NCI-H2081 (cell line): ENCODE data around the gene EFTUD2.

Experiments
- DNase-seq, 2 experiments: peaks; one replicate each; lab custom pipeline; 2025; lab: John Stamatoyannopoulos, UW

Gene EFTUD2

DNA sequence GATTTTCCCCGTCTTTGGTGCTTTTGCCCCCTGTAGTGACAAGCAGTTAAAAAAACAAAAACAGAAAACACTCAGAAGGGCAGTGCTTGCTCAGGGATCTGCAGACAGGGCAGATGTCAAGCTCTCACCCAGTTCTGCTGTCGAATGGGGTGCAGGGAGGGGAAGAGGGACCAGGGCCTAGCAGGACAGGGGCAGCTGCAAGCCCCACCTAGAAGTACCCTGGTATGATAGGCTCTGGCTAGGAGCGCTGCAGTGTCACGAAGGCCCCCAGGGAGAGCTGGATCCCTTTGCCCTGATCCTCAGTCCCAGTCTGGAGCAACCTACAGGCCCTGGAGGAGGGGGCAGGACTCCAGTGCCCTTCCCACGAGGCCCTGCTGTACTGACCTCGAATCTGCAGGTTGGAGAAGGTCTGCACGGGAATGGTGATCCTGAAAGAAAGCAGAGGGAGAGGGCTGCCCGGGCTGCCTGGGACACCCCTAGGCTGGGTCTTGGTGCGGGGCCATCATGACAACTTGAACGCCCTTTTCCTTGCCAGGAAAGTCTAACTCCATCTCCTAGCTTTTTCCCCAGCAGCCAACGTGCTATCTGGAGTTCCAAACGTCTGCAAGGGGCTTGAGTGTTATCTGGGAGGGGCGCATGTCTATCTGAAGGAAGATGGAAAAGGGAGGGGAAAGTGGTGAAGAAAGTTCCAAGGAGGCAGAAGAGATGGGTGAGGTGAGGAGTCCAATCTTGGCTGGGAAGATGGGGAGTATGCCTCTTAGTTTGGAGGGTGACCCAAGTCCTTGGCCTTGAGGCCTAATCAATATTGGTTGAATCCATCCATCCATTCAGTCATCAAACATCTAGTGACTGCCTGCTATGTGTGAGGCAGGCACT is 11.2 kb upstream of the EFTUD2 start:
- no peak for DNase-seq

DNA sequence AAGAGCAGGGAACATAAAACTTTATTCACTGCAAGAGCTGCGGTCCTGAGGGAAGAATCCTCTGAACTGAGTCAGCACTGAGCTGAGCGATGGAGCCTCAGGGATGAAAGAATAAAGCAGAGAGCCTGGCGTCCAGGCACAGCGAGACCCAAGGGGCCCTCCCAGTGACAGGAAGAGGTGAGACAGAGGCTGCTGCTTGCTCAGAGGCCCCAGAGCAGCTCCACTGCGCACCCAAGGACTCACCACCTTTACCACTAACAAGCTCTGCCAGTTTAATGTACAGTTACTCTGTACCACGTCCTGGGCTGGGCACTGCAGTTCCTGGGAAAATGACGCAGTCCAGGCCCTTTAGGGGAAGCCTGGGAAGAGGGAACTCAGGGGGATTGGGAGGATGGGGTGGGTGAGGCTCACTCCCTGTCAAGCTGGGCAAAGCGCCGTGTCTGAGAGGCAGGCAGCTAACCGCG is 10.5 kb upstream of the EFTUD2 start:
- no peak for DNase-seq

DNA sequence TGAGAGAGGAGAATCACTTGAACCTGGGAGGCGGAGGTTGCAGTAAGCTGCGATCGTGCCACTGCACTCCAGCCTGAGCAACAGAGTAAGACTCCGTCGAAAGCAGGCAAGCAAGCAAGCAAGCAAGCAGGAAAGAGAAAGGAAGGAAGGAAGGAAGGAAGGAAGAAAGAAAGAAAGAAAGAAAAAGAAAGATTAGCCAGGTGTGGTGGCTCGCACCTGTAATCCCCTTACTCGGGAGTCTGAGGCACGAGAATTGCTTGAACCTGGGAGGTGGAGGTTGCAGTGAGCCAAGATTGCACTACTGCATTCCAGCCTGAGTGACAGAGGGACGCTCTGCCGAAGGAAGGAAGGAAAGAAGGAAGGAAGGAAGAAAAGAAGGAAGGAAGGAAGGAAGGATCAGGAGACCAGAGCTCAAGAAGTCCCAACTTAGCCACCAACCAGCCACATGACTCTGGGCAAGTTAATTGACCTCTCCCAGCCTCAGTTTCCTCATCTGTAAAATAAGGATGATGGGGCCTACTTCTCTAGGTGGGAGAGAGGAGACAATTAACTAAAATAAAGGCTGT is 9.6 kb upstream of the EFTUD2 start:
- no peak for DNase-seq

DNA sequence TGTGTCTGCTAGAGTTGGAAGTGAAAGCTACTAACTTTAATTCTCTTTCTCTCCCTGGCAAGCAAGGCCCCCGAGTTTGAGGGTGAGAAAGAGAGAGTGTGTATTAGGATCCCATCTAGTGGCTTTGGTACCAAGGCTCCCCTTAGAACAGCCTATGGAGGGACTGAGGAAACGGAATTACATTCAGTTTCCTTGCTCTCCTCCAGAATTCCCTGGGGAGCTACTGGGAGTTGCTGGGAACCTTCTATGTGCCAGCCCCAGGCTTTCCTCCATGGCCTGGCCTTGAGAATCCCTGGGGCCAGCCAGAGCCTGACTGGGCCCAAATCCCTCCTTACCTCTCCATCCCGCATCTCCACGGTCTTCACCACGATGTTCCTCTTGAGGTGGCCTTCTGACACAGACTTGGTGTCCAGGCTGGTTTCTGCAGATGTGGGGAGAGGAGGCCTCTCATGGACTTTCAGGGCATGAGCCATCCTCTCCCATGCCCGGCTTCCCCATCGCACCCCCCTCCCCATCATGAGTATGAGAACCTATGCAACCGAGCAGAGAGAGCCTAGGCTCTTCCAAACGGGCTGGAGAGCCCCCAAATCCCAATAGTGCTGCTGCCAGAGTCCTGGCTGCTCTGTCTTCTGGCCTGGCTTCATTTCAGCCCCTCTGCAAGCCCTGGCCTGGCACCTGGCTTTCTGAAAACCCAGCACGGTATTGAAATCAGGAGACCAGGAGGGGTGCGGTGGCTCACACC is 8.7 kb upstream of the EFTUD2 start:
- DNase-seq = no peak

DNA sequence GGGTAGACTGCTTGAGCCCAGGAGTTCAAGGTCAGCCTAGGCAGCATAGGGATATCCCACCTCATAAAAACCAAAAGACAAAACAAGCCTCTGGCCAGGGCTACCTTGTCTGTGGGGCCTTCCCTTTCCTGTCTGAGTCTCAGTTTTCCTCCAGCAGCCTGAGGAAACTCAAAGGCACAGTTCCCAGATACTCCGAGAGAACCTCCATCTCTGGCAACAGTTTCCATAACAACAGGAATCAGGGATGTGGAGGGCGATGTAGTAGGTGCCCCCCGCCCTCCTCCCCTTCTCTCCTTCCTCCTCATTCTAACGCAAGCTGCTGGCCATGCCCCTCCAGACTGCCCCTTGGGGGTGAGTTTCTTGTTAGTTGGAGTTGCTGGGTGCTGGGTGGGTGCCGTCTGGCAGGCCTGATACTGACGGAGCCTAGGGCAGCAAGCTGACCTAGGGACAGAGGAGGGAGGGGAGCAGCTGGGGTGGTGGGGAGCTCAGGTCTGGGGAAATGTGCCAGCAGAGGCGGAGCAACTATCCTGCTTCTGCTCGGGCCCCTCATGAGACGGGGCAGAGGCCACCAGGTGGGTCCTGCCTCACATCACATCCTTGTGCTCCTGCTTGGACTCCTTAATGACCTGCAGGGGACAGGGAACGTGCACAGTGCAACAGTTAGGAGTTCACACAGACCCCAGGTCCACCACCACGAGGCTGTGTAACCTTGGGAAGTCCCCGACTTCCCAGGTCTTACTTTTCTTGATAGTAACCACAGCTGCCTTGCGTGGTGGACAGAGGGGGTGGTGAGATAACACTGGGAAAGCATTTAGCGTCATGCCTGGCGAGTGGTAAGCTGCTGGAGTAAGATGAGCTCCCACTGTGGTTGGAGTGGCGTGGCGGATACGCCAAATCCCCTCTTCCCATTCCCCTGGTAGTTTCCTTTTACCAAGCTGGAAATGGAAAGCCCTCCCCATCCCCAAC is 7.8 kb upstream of the EFTUD2 start:
- no peak for DNase-seq

DNA sequence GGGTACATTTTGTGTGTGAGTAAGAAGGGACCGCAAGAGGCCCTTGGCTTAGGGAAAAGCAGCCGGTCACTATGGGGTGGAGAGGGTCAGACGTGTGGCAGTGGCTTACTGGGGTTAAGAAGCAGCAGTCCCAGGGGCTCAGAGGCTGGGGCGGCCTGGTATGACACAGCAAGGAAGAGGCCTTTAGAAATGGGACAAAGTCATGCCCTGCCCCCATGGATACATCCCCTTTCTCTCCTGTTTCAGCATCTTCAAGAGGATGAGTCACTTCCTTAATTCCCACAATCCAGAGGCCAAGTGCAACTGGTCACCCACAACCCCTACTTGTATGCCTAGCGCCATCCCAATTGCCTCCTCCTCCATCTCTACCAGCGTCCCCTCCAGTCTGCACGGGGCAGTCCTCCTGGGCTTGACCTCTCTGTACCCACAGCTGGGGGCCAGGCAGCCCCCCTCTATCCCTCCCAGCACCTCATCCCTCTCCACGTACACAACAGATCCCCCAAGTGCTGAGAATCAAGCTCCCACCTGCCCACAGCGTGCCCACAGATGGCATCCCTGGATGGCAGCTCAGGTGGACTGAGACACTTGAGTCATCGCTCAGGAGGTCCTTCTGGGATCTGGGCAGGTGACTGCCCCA is 6.9 kb upstream of the EFTUD2 start:
- DNase-seq = no peak

DNA sequence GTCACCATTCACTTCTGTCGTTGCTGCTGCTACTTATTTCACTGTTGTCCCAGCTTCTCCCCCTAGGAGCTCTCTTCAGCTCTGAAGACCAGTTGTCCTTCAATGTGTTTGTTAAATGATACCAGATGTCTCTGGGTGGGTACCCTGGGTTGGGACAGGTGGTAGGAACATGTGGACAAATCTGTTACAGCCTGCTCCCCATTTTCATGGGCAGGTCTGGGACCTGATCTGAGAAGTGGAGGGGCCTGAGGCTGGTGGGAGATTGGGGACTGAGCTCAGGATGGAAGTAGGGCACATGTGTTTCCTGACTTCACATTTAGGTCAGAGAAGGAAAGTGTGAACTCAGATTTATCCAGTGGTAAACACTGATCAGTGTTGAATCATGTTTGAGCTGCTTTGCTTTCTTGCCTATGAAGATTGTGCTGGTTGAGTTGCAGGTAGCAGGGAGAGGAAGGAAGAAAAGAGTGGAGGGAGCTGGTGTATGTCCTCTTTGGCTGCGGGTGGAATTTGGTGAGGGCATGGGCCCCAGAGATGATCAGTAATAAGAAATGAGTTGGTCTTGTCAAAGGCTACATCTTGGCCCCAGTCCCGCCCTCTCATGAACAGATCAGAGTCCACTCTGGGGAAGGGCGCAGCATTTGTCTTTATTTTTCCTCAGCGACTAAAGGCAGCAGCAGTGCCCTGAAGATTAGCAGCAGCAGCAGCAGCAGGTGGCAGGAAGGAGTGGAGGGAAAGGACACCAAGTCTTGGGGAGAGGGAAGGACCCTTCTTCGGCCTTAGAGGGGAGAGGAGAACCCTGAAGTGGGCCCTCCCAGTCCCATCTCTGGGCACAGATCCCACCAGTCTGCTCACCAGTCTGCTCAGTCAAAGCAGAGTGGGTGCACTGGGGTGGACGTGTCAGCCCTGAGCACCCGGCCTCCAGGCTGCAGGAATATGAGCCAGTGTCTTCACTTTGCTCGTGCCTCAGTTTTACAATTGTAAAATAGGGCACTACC is 6.1 kb upstream of the EFTUD2 start:
- DNase-seq = no peak

DNA sequence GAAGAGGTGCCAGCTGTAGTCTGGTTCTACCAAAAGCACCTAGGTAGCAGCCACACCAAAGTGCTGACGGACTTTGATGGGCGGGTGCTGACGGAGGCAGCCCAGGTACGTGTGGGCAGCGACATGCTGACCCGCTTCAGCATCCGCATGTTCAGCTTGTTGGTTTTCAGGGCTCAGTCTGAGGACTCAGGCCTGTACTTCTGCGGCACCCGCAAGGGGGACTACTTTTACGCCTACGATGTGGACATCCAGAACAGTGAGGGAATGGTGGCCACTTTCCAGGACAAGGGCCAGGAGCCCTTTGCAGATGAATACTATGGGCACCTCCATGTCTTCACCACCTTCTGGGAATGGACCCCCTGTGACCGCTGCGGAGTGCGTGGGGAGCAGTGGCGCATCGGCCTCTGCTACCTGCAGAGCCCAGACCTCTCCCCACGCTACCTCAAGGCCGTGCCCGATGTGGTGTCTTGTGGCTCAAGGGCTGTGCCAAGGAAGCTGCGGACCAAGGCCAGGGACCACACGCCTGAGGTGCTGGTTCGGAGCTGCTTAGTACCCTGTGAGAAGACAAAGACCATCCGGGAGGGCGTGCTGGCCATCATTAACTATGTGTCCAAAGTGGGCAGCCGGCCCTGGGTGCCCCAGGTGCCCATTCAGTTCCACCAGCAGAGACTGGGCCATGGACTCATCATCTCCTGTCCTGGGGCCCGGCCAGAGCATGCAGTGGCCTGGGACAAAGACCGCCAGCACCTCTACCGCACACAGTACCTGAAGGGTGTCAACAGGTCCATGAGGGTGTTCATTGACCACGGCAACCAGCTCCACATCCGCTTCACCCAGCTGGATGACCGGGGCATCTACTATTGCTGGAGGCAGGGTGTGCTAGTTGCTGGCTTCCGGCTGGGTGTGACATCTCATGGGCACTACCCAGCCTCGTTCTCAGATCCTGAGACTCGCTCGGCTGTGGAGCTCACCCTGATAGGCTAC is 5.0 kb upstream of the EFTUD2 start:
- DNase-seq = no peak

DNA sequence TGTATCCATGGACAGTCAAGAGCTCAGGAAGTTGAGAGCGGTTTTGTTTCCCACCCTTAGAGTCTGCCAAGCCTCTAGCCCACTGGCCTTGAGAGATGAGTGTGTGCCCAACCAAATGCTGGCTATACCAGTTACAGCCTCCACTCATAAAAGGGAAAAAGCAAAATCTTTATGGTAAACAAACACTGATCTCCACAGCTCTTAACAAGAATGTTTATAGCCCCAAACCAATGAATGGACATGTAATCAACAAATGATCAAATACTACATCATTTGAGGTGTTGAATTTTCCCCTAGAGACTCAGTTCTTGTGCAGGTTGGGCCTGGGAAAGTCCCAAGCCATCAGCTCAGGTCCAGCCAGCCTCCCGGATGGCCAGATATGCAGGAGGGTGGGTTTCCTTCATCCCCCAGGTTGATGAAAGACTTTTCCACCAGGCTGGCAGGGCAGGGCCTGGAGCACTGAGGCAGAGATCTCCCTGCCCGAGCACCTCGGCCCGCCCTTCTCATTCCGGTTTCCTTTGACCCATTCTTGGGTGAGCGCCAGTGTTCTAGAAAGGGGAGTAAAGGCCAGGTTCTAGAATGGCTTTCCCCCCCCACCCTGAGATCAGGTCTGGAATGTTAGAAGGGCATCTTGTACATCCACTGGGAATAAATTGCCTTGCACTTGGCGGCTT is 3.9 kb upstream of the EFTUD2 start:
- no peak for DNase-seq

DNA sequence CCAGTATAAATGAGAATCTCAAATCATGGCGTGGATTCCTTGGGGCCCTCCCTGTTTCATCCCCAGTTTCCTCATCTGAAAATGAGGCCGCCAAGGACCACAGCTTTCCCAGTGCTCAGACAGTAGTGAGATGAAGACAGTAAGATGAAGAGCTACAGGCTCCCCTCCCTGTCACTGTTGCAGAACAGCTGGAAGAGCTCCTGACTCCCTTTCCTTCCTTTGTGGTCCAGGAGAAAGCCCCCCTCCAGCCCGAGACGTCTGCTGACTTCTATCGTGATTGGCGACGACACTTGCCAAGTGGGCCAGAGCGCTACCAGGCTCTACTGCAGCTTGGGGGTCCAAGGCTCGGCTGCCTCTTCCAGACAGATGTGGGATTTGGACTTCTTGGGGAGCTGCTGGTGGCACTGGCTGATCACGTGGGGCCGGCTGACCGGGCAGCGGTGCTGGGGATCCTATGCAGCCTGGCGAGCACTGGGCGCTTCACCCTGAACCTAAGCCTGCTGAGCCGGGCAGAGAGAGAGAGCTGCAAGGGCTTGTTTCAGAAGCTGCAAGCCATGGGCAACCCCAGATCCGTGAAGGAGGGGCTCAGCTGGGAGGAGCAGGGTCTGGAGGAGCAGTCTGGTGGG is 3.0 kb upstream of the EFTUD2 start:
- no peak for DNase-seq

DNA sequence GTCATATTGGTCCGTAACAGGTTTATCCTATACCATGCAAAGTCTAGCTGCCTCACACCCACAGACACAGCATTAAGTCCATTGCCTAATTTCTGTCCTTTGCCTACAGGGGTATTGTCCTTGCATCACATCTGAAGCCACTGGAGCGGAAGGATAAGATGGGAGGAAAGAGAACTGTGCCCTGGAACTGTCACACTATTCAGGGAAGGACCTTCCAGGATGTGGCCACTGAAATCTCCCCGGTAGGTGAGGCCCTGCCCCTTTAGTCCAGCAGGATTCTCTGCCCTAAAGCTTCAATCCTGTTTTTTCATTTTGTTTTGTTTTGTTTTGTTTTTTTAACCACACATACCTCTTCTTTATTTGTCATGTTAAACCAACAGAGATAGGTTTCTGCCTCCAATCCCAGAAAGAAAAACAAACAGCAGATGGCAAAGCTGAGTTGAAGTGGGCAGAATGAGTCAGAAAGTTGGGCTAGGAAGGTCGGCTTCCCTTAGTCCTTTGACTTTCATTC is 2.2 kb upstream of the EFTUD2 start:
- DNase-seq = no peak

DNA sequence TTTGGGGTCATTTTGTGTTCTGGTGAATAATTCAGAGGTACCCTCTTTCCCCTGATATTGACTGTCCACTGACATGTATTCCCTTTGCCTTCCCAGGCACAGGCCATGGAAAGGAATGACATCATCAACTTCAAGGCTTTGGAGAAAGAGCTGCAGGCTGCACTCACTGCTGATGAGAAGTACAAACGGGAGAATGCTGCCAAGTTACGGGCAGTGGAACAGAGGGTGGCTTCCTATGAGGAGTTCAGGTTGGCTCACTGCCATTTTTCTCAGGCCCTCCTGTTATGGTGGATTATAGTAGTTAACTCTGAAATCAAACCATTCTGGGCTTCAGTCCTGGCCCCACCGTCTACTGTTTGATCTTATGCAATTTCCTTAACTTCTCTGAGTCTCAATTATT is 1.6 kb upstream of the EFTUD2 start:
- DNase-seq = peak in 1 of 2 experiments; percentile 50

DNA sequence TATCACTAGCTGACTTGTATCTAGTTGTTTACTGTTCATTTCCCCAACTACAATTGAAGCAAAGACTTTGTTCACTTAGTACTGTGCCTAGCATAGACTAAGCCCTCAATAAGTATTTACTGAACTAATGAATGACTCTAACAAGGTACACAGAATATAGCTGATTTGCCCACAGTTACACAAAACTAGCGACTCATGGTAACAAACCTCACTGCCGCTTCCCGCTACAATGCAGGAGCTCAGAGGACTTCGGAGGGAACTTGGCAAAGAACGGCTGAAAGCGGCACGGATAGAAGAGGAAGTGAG is 524 bp downstream of the EFTUD2 start:
- DNase-seq = no peak

DNA sequence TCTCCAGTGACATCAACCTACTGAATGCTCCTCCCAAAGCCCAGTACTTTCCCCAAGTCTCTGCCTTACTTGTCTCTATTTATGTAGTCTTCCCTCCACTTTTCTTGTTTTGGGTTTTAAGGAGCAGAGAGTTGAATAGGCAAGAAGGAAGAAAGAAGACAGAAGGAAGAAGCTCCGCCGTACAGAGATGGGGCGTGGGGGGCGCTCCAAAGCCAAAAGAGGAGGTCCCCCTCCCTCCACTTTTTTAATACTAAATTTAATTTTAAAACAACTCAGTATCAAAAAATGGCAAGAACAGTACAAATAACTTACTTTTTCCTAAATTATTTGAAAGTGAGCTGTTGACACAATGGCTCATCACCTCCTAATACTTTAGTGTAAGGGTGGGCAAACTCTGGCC is 4.6 kb downstream of the EFTUD2 start:
- no peak for DNase-seq

DNA sequence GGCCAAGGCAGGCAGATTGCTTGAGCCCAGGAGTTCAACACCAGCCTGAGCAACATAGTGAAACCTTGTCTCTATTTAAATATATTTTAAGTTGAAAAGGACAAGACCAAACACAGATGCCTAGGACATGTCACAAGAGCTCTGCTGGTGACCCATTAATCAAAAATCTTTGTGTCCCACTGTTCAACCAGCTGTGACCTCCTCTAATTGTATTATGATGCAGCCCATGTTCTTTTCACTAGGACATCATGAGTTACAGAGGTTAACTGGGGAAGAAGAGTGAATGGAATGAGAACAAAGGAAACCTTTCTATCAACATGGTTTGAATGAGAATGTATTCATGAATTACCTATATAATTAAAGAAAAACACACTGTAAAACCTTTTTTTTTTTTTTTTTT is 7.0 kb downstream of the EFTUD2 start:
- DNase-seq = peak in 1 of 2 experiments; percentile 7

DNA sequence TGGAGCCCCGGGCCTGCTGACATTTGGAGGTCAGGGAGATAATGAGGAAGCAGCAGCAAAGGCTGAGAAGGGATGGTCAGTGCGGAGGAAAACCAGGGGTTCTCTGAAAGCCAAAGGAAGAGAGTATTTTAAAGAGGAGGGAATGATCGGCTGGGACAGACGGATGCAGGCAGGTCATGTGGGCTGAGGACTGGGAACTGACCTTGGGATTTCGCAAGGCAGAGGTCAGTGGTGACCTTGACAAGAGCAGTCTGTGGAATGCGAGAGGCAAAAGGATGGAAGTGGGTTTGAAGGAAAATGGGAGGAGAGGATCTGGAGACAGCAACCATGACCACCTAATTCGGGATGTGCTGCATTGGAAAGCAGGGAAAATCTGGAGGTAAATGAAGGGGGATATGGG is 10.2 kb downstream of the EFTUD2 start:
- no peak for DNase-seq
